CD4-positive, alpha-beta memory T cell (primary cell): Measurements from ENCODE around the gene ZNF628. TPM values are rescaled to one million over a fixed set of nuclear protein-coding genes. Genes with fewer than 3 reads are reported as not detected.
A peak's percentile ranks its signal among the peaks of the same experiment; 100 is the strongest.

Source experiments
- CTCF ChIA-PET: fragments of 350-600 bp; sonication (Branson Sonifier 250); formaldehyde crosslinking; loops from one replicate; lab custom pipeline; 2021; ENCODE audit warnings: inconsistent platforms; ENCODE audit not compliant: partially characterized antibody; lab: Charles Lee
- POLR2A ChIA-PET: fragments of 350-600 bp; sonication (Branson Sonifier 250); formaldehyde crosslinking; loops from one replicate; lab custom pipeline; 2021; ENCODE audit not compliant: partially characterized antibody; lab: Charles Lee
- DNase-seq, 5 donors: peaks; one replicate each; pipeline versions ENCODE4 v3.0.0 to v3.0.0-alpha.2; 2020 to 2022; ENCODE audit warnings: mixed read lengths in 1 of 5
- H3K27ac ChIP-seq: one replicate; pipeline ENCODE4 v1.7.0; 2013; ENCODE audit warnings: low read depth, low read length
- H3K27me3 ChIP-seq: 2 replicates; pipeline ENCODE4 v1.7.0; 2013; ENCODE audit warnings: mild to moderate bottlenecking, low read length, moderate library complexity; ENCODE audit not compliant: insufficient read depth
- H3K36me3 ChIP-seq: 2 replicates; pipeline ENCODE4 v1.7.0; 2013; ENCODE audit warnings: mild to moderate bottlenecking, low read length, moderate library complexity; ENCODE audit not compliant: insufficient read depth
- H3K4me1 ChIP-seq: 2 replicates; pipeline ENCODE4 v1.7.0; 2013; ENCODE audit warnings: mild to moderate bottlenecking, low read length, moderate library complexity; ENCODE audit not compliant: insufficient read depth
- H3K4me3 ChIP-seq, 2 donors: one replicate each; pipeline ENCODE4 v1.7.0; 2013; ENCODE audit warnings: low read length in 2 of 2, mild to moderate bottlenecking in 1 of 2
- H3K9me3 ChIP-seq, 2 donors: one replicate each; pipeline ENCODE4 v1.7.0; 2013; ENCODE audit warnings: low read length in 2 of 2, control low read depth in 1 of 2; ENCODE audit not compliant: control insufficient read depth in 1 of 2
- H3K27ac Mint-ChIP-seq, 7 donors: one replicate each; pipeline ENCODE4 v1.8.0; 2020 to 2021; ENCODE audit warnings: mixed read lengths in 7 of 7, mild to moderate bottlenecking in 6 of 7, inconsistent platforms in 3 of 7, moderate library complexity in 3 of 7
- H3K27me3 Mint-ChIP-seq, 2 donors: one replicate each; pipeline ENCODE4 v1.8.0; 2020 to 2021; ENCODE audit warnings: mixed read lengths in 2 of 2
- H3K36me3 Mint-ChIP-seq, 2 donors: one replicate each; pipeline ENCODE4 v1.8.0; 2020 to 2021; ENCODE audit warnings: mixed read lengths in 2 of 2, inconsistent platforms in 1 of 2, mild to moderate bottlenecking in 1 of 2
- H3K4me1 Mint-ChIP-seq, 4 donors: one replicate each; pipeline ENCODE4 v1.8.0; 2020 to 2021; ENCODE audit warnings: mixed read lengths in 4 of 4, mild to moderate bottlenecking in 1 of 4
- H3K4me3 Mint-ChIP-seq, 8 donors: one replicate each; pipeline ENCODE4 v1.8.0; 2020 to 2021; ENCODE audit warnings: mixed read lengths in 8 of 8, mild to moderate bottlenecking in 7 of 8, moderate library complexity in 6 of 8, inconsistent platforms in 3 of 8
- H3K9me3 Mint-ChIP-seq, 8 donors: one replicate each; pipeline ENCODE4 v1.8.0; 2020 to 2021; ENCODE audit warnings: mixed read lengths in 8 of 8, mild to moderate bottlenecking in 5 of 8, inconsistent platforms in 3 of 8, moderate library complexity in 1 of 8
- intact Hi-C: fragments of 100-400 bp; cut with micrococcal nuclease; formaldehyde crosslinking; loops from one replicate; pipeline ENCODE4 v1.15.1; 2023
- polyA plus RNA-seq, 2 donors: library from polyadenylated mRNA; unstranded; fragments of 300-500 nt; fragmentation: Illumina TruSeq; gene quantifications; one replicate each; pipeline ENCODE4 v1.2.3, GENCODE V29; 2021
- total RNA-seq, 2 experiments: library from RNA; stranded (reverse); gene quantifications; one replicate each; pipeline ENCODE4 v1.2.3, GENCODE V29; 2021

The ZNF628 gene
- total and polyA plus RNA-seq, 4 experiments from 2014 or later: 0.47 to 9.1 (median 8.1) TPM; not detected in 1

DNA sequence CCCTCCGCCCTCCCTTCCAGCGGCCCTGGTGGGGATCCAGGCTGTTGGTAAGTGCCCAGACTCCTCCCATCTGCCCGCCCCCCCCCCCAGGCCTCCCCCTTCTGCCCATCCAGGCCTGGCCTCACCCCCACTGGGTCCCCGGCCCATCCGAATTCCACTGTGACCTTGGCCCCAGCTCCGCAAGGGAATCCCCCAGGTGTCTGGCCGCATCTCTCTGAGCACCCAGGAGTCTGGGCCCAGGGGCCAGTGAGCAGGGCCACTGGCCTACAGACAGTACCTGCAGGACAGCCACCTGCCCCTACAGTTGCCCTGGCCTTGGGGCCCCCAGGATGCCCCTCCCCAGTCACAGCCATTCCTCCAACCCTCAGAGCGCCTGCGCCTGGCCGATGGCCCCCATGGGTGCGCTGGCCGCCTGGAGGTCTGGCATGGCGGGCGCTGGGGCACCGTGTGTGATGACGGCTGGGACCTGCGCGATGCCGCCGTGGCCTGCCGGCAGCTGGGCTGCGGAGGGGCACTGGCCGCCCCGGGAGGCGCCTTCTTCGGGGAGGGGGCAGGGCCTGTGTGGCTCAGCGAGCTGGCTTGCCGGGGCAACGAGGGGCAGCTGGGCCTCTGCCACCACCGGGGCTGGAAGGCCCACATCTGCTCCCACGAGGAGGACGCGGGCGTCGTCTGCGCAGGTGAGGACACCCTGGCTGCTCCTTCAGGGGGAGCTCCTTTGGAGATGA is 12.7 kb downstream of the ZNF628 start:
- Histone ChIP-seq H3K36me3 (no peaks in the 10 kb centered on the region), H3K27ac (no peak overlapping the region), H3K27me3 (no peaks in the 10 kb centered on the region), H3K4me3 (no peak overlapping the region), H3K9me3 (no peaks in the 10 kb centered on the region), H3K4me1 (peaks cover 7% of the 10 kb centered on the region)
- intact Hi-C loops: no loop called here
- Mint-ChIP-seq H3K4me1 (peaks cover 3 to 11% (median 5%) of the 10 kb centered on the region in 4 donors), H3K27me3 (peaks cover 5 to 13% of the 10 kb centered on the region in 2 donors), H3K36me3 (peaks cover 0 to 1% of the 10 kb centered on the region in 2 donors), H3K4me3 (no peak overlapping the region), H3K27ac (no peak overlapping the region), H3K9me3 (no peaks in the 10 kb centered on the region)
- CTCF ChIA-PET: no interaction called here
- POLR2A ChIA-PET: no interaction called here
- DNase-seq: no peak

- no peaks in the 10 kb centered on the region for H3K27me3 ChIP-seq
- H3K4me1 Mint-ChIP-seq: peaks cover 3 to 6% (median 6%) of the 10 kb centered on the region in 4 donors
- H3K4me3 Mint-ChIP-seq: no peak overlapping the region
- CTCF ChIA-PET: interaction anchor here (3.3 kb wide), 1 partner anchor 14 kb away, joined by 19 read pairs; no protein-coding TSS in a partner anchor
- no peak overlapping the region for H3K27ac Mint-ChIP-seq
- peaks cover 5 to 13% of the 10 kb centered on the region in 2 donors for H3K27me3 Mint-ChIP-seq
- POLR2A ChIA-PET: no interaction called here
- H3K9me3 ChIP-seq: no peaks in the 10 kb centered on the region
- H3K27ac ChIP-seq: no peak overlapping the region
- no peaks in the 10 kb centered on the region for H3K36me3 ChIP-seq
- intact Hi-C loops: no loop called here
- H3K4me3 ChIP-seq: no peak overlapping the region
- H3K9me3 Mint-ChIP-seq: no peaks in the 10 kb centered on the region
- DNase-seq: no peak
- no peaks in the 10 kb centered on the region for H3K4me1 ChIP-seq
- H3K36me3 Mint-ChIP-seq: peaks cover 0 to 1% of the 10 kb centered on the region in 2 donors
Measured at GRCh38 chr19:55489711-55490477, 13.5 kb downstream of the ZNF628 start.

DNA sequence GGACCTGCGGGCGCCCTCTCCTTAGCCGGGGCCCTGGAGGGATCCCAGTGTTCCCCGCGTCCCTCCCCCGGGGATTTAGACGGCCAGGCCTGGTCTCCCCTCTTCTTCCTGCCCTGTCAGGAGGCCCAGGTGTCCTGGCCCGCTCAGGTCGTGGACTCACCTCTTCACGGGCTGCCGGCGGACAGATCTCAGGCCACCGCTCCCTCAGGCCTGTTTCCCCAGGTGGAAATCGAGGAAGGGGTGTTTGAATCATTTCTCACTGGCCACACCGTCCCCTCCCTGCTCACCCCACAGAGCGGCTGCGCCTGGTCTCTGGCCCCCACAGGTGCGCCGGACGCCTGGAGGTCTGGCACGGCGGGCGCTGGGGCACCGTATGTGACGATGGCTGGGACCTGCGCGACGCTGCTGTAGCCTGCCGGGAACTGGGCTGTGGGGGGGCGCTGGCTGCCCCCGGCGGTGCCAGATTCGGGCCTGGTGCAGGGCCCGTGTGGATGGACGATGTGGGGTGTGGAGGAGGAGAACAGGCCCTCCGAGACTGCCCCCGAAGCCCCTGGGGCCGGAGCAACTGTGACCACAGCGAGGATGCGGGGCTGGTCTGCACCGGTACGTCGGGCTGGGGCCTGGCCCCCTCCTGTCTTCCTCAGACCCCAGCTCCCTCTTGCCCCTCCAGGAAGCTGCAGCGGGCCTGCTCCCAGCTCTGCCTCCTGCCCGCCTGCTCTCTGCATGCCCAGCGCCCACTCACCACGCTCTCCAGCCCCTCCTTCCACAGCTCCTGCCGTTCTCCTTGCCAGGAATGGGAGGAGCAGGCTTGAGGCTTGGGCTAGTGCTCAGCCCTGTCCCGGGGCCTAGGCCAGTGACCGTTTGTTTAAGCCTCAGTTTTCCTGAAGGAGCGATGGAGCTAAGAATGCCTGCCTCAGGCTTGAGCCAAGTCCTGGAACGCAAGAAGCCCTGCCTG is 14.3 kb downstream of the ZNF628 start:
- H3K27ac ChIP-seq: no peak overlapping the region
- no peak for DNase-seq
- no peaks in the 10 kb centered on the region for H3K36me3 ChIP-seq
- intact Hi-C loops: no loop called here
- no peaks in the 10 kb centered on the region for H3K4me1 ChIP-seq
- H3K27me3 ChIP-seq: no peaks in the 10 kb centered on the region
- H3K36me3 Mint-ChIP-seq: no peaks in the 10 kb centered on the region
- H3K27ac Mint-ChIP-seq: no peak overlapping the region
- ChIA-PET CTCF (interaction anchor here (3.3 kb wide), 1 partner anchor 13 kb away, joined by 19 read pairs; no protein-coding TSS in a partner anchor), POLR2A (no interaction called here)
- peaks cover 5 to 14% of the 10 kb centered on the region in 2 donors for H3K27me3 Mint-ChIP-seq
- H3K4me1 Mint-ChIP-seq: peaks cover 3 to 6% (median 5%) of the 10 kb centered on the region in 4 donors
- no peaks in the 10 kb centered on the region for H3K9me3 ChIP-seq
- H3K9me3 Mint-ChIP-seq: no peaks in the 10 kb centered on the region
- no peak overlapping the region for H3K4me3 Mint-ChIP-seq
- H3K4me3 ChIP-seq: no peak overlapping the region

- H3K9me3 Mint-ChIP-seq: no peaks in the 10 kb centered on the region
- H3K27ac Mint-ChIP-seq: peak overlapping the region in 2 of 7 donors; percentile 41 to 48
- no peaks in the 10 kb centered on the region for H3K27me3 ChIP-seq
- H3K27me3 Mint-ChIP-seq: peaks cover 5 to 14% of the 10 kb centered on the region in 2 donors
- no peaks in the 10 kb centered on the region for H3K4me1 ChIP-seq
- ChIA-PET POLR2A (no interaction called here), CTCF (interaction anchor here (1.2 to 3.3 kb wide), 2 partner anchors 12 to 24 kb away, joined by 3 to 19 read pairs; no protein-coding TSS in a partner anchor)
- H3K4me1 Mint-ChIP-seq: peaks cover 0 to 2% (median 0%) of the 10 kb centered on the region in 4 donors
- intact Hi-C loops: no loop called here
- H3K4me3 ChIP-seq: no peak overlapping the region
- no peaks in the 10 kb centered on the region for H3K9me3 ChIP-seq
- no peaks in the 10 kb centered on the region for H3K36me3 Mint-ChIP-seq
- no peak overlapping the region for H3K27ac ChIP-seq
- no peak overlapping the region for H3K4me3 Mint-ChIP-seq
- DNase-seq: no peak
- H3K36me3 ChIP-seq: no peaks in the 10 kb centered on the region
Measured at GRCh38 chr19:55491546-55492360, 15.3 kb downstream of the ZNF628 start.

DNA sequence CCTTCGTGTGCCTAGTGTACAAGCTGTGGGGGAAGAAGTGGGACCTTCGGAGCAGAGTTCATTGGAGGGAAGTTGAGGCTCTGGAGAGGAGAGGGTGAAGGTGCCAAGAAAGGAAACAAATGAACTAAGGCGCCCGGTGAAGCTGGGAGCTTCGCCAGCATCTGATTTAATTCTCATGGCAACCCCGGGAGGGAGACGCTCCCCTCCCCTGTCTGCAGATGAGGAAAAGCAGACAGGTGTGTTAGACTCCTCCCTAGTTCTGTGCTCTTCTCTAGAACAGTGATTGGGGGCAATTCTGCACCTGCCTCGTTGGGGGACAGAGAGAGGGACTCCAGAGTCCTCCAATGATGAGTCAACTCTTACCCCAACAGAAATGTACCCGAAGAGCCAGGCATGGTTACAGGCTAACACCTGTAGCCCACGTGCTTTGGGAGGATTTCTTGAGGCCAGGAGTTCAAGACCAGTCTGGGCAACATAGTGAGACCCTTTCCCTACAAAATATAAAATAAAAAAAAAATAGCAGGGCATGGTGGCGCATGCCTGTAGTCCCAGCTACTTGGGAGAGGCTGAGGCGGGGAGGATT is 16.0 kb downstream of the ZNF628 start:
- Histone ChIP-seq H3K27ac (no peak overlapping the region), H3K36me3 (no peaks in the 10 kb centered on the region), H3K27me3 (no peaks in the 10 kb centered on the region), H3K9me3 (no peaks in the 10 kb centered on the region), H3K4me3 (no peak overlapping the region), H3K4me1 (no peaks in the 10 kb centered on the region)
- Mint-ChIP-seq H3K9me3 (no peaks in the 10 kb centered on the region), H3K27me3 (peaks cover 5 to 14% of the 10 kb centered on the region in 2 donors), H3K4me1 (peaks cover 0 to 2% (median 0%) of the 10 kb centered on the region in 4 donors), H3K36me3 (no peaks in the 10 kb centered on the region), H3K27ac (peak overlapping the region in 1 of 7 donors; percentile 41), H3K4me3 (no peak overlapping the region)
- CTCF ChIA-PET: interaction anchor here (1.2 to 3.3 kb wide), 2 partner anchors 11 to 25 kb away, joined by 3 to 19 read pairs; no protein-coding TSS in a partner anchor
- intact Hi-C loops: no loop called here
- DNase-seq: no peak
- POLR2A ChIA-PET: no interaction called here

- no peaks in the 10 kb centered on the region for H3K36me3 Mint-ChIP-seq
- no peaks in the 10 kb centered on the region for H3K4me1 ChIP-seq
- no peak overlapping the region for H3K27ac ChIP-seq
- DNase-seq: no peak
- H3K36me3 ChIP-seq: no peaks in the 10 kb centered on the region
- no peaks in the 10 kb centered on the region for H3K9me3 Mint-ChIP-seq
- POLR2A ChIA-PET: no interaction called here
- peaks cover 0 to 2% (median 0%) of the 10 kb centered on the region in 4 donors for H3K4me1 Mint-ChIP-seq
- no peak overlapping the region for H3K27ac Mint-ChIP-seq
- intact Hi-C loops: no loop called here
- peaks cover 5 to 12% of the 10 kb centered on the region in 2 donors for H3K27me3 Mint-ChIP-seq
- no peak overlapping the region for H3K4me3 Mint-ChIP-seq
- H3K27me3 ChIP-seq: no peaks in the 10 kb centered on the region
- H3K9me3 ChIP-seq: no peaks in the 10 kb centered on the region
- CTCF ChIA-PET: interaction anchor here (0.8 to 3.5 kb wide), 3 partner anchors 10 to 24 kb away, joined by 3 to 19 read pairs (median 14); no protein-coding TSS in a partner anchor
- H3K4me3 ChIP-seq: no peak overlapping the region
Measured at GRCh38 chr19:55493052-55493644, 16.7 kb downstream of the ZNF628 start.
